BJ (cell line): ENCODE data around the gene ZNF714. TPM values are rescaled to one million over a fixed set of nuclear protein-coding genes. Genes with fewer than 3 reads are reported as not detected.

Experiments used
- CTCF ChIA-PET: fragments of 350-600 bp; formaldehyde crosslinking; extraction: SDS; loops from one replicate; lab custom pipeline; 2021; ENCODE audit warnings: antibody characterized with exemption, inconsistent platforms; lab: Yijun Ruan, JAX
- POLR2A ChIA-PET: fragments of 300-600 bp; sonication (Branson Sonifier 250); formaldehyde crosslinking; extraction: SDS; loops from one replicate; lab custom pipeline; 2021; ENCODE audit warnings: antibody characterized with exemption; lab: Charles Lee
- DNase-seq: peaks from one replicate; pipeline ENCODE4 v3.0.0-alpha.2; 2011; ENCODE audit warnings: low read depth
- H3K27me3 ChIP-seq: 2 replicates; pipeline ENCODE4 v1.6.0; 2011; ENCODE audit warnings: low read length; ENCODE audit not compliant: control insufficient read depth, insufficient read depth
- H3K36me3 ChIP-seq: 2 replicates; pipeline ENCODE4 v1.5.1; 2011; ENCODE audit warnings: low read length; ENCODE audit not compliant: control insufficient read depth, insufficient read depth
- H3K4me3 ChIP-seq: 2 replicates; pipeline ENCODE4 v1.5.1; 2011; ENCODE audit warnings: low read depth, mild to moderate bottlenecking, control low read depth, low read length
- CTCF ChIP-seq: IDR thresholded peaks from 2 replicates; pipeline ENCODE4 v1.5.1; 2011; ENCODE audit warnings: low read depth, mild to moderate bottlenecking, control low read depth, inconsistent platforms, low read length, moderate library complexity; ENCODE audit not compliant: insufficient read depth
- polyA plus RNA-seq: library from polyadenylated mRNA; depleted of rRNA; stranded (reverse); fragments of >200 nt; gene quantifications from 2 replicates; pipeline ENCODE4 v1.2.3, GENCODE V29; 2011

Gene ZNF714
- polyA plus RNA-seq, 1 experiment = 5.6 TPM

- Histone ChIP-seq H3K27me3 (no peaks in the 10 kb centered on the region), H3K4me3 (no peak overlapping the region), H3K36me3 (no peaks in the 10 kb centered on the region)
- DNase-seq = no peak
- POLR2A ChIA-PET = no interaction called here
- no peak for TF ChIP-seq CTCF
- CTCF ChIA-PET = no interaction called here
Observed at GRCh38 chr19:21098291-21098690, 16.3 kb downstream of the ZNF714 start.

- Histone ChIP-seq H3K27me3 (no peaks in the 10 kb centered on the region), H3K36me3 (no peaks in the 10 kb centered on the region), H3K4me3 (no peak overlapping the region)
- POLR2A ChIA-PET = no interaction called here
- DNase-seq = no peak
- CTCF ChIA-PET = interaction anchor here (0.7 kb wide), 1 partner anchor 20 kb away, joined by 5 read pairs; the partner anchor contains the start of gene ZNF714
- TF ChIP-seq CTCF = no peak
Observed at GRCh38 chr19:21101521-21102242, 19.7 kb downstream of the ZNF714 start.

GRCh38 chr19:21109116-21109515 is 27.1 kb downstream of the ZNF714 start:
- Histone ChIP-seq H3K4me3 (no peak overlapping the region), H3K36me3 (no peaks in the 10 kb centered on the region), H3K27me3 (no peaks in the 10 kb centered on the region)
- CTCF ChIA-PET = no interaction called here
- POLR2A ChIA-PET = no interaction called here
- no peak for DNase-seq
- TF ChIP-seq CTCF = no peak

- no peak for DNase-seq
- TF ChIP-seq CTCF = no peak
- H3K4me3 ChIP-seq = no peak overlapping the region
- CTCF ChIA-PET = no interaction called here
- H3K36me3 ChIP-seq = no peaks in the 10 kb centered on the region
- no peaks in the 10 kb centered on the region for H3K27me3 ChIP-seq
- POLR2A ChIA-PET = no interaction called here
Observed at GRCh38 chr19:21110183-21110582, 28.2 kb downstream of the ZNF714 start.

- DNase-seq = no peak
- Histone ChIP-seq H3K27me3 (no peaks in the 10 kb centered on the region), H3K4me3 (no peak overlapping the region), H3K36me3 (no peaks in the 10 kb centered on the region)
- ChIA-PET POLR2A (no interaction called here), CTCF (no interaction called here)
- no peak for TF ChIP-seq CTCF
Observed at GRCh38 chr19:21115430-21115829, 33.4 kb downstream of the ZNF714 start.
